Measurements from ENCODE around the gene ILF2. TPM values are rescaled to one million over a fixed set of nuclear protein-coding genes. Genes with fewer than 3 reads are reported as not detected.

Gene ILF2
- total and polyA plus RNA-seq, 2 of the 13 experiments (the other 11 are each of a cell fraction or from before 2014, with no cell fraction given) = 292 to 366 TPM

DNA sequence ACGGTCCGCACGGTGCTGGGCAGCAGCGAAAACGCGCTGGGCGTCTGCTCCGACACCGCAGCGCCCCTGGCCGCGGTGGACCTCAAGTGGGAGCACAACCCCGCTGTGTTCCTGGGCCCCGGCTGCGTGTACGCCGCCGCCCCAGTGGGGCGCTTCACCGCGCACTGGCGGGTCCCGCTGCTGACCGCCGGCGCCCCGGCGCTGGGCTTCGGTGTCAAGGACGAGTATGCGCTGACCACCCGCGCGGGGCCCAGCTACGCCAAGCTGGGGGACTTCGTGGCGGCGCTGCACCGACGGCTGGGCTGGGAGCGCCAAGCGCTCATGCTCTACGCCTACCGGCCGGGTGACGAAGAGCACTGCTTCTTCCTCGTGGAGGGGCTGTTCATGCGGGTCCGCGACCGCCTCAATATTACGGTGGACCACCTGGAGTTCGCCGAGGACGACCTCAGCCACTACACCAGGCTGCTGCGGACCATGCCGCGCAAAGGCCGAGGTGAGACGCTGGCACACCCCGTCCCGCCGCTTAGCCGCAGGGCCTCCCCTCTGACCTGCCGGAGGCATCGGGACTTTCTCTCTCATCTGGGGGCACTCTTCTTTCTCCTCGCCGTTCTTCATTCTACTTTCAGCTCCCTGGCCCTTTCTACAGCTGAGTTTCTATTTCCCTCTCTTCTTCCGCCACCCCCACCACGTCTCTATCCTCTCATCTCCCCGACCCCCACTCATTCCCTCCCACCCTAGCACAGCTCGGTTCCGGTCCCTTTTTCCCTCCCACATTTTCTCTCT, 8.7 kb upstream of the ILF2 start (continued):
- no peak for TF ChIP-seq ZNF841 (CRISPR knock-in tag; IDR thresholded peaks at IDR 0.05; ENCODE audit: borderline replicate concordance)
- 0 out of 2 replicates have a peak, but pooled peaks have one; percentile 28 for TF ChIP-seq KLF12 (CRISPR knock-in tag; IDR thresholded peaks at IDR 0.05; ENCODE audit: borderline replicate concordance)
- TF ChIP-seq PHF8 (CRISPR knock-in tag; IDR thresholded peaks at IDR 0.05) = no peak
- no peak for TF ChIP-seq MLX (CRISPR knock-in tag; IDR thresholded peaks at IDR 0.05)
- TF ChIP-seq UBTF (CRISPR knock-in tag; IDR thresholded peaks at IDR 0.05) = peak; percentile 65; the same call in 1 of the 2 replicates
- TF ChIP-seq, protein P1, sequence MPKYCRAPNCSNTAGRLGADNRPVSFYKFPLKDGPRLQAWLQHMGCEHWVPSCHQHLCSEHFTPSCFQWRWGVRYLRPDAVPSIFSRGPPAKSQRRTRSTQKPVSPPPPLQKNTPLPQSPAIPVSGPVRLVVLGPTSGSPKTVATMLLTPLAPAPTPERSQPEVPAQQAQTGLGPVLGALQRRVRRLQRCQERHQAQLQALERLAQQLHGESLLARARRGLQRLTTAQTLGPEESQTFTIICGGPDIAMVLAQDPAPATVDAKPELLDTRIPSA (CRISPR knock-in tag; IDR thresholded peaks at IDR 0.05; ENCODE audit: borderline replicate concordance) = peak; percentile 81; the same call in 1 of the 2 replicates
- TF ChIP-seq ZBTB7B (CRISPR knock-in tag; IDR thresholded peaks at IDR 0.05) = no peak
- TF ChIP-seq IKZF4 (CRISPR knock-in tag; IDR thresholded peaks at IDR 0.05; ENCODE audit: borderline replicate concordance, low read depth, not compliant biosample characterization) = no peak
- no peak for TF ChIP-seq NFRKB (IDR thresholded peaks at IDR 0.05)
- TF ChIP-seq SATB2 (CRISPR knock-in tag; IDR thresholded peaks at IDR 0.05) = peak; percentile 68; the same call in 1 of the 2 replicates
- TF ChIP-seq TEF (CRISPR knock-in tag; IDR thresholded peaks at IDR 0.05) = no peak
- TF ChIP-seq E2F2 (CRISPR knock-in tag; IDR thresholded peaks at IDR 0.05; ENCODE audit: borderline replicate concordance) = no peak
- no peak for TF ChIP-seq SRSF1 (optimal IDR thresholded peaks at IDR 0.05; ENCODE audit: low read depth, low read length)
- no peak for TF ChIP-seq RBAK (CRISPR knock-in tag; IDR thresholded peaks at IDR 0.05)
- TF ChIP-seq, protein P2, sequence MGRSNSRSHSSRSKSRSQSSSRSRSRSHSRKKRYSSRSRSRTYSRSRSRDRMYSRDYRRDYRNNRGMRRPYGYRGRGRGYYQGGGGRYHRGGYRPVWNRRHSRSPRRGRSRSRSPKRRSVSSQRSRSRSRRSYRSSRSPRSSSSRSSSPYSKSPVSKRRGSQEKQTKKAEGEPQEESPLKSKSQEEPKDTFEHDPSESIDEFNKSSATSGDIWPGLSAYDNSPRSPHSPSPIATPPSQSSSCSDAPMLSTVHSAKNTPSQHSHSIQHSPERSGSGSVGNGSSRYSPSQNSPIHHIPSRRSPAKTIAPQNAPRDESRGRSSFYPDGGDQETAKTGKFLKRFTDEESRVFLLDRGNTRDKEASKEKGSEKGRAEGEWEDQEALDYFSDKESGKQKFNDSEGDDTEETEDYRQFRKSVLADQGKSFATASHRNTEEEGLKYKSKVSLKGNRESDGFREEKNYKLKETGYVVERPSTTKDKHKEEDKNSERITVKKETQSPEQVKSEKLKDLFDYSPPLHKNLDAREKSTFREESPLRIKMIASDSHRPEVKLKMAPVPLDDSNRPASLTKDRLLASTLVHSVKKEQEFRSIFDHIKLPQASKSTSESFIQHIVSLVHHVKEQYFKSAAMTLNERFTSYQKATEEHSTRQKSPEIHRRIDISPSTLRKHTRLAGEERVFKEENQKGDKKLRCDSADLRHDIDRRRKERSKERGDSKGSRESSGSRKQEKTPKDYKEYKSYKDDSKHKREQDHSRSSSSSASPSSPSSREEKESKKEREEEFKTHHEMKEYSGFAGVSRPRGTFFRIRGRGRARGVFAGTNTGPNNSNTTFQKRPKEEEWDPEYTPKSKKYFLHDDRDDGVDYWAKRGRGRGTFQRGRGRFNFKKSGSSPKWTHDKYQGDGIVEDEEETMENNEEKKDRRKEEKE (IDR thresholded peaks at IDR 0.05) = no peak
- TF ChIP-seq ZNF761 (CRISPR knock-in tag; conservative IDR thresholded peaks at IDR 0.05) = no peak
- no peak for TF ChIP-seq ZNF451 (CRISPR knock-in tag; IDR thresholded peaks at IDR 0.05)
- 0 out of 2 replicates have a peak, but pooled peaks have one; percentile 28 for TF ChIP-seq ZFX (CRISPR knock-in tag; IDR thresholded peaks at IDR 0.05; ENCODE audit: low read depth)
- TF ChIP-seq ZBTB2 (CRISPR knock-in tag; IDR thresholded peaks at IDR 0.05; ENCODE audit: low read depth) = no peak
